GM23248 (cell line): ENCODE measurements around the gene CSRNP3.

Experiments
- EZH2 ChIP-seq: fragments of 200-600 bp; sonication (generic); IDR thresholded peaks from 2 replicates; pipeline ENCODE4 v1.6.1; 2018; ENCODE audit warnings: antibody characterized with exemption, mild to moderate bottlenecking; ENCODE audit not compliant: insufficient read depth, poor library complexity, severe bottlenecking
- EZH2phosphoT487 ChIP-seq: fragments of 200-600 bp; sonication (generic); IDR thresholded peaks from 2 replicates; pipeline ENCODE4 v1.6.1; 2018; ENCODE audit warnings: antibody characterized with exemption, moderate library complexity, mild to moderate bottlenecking, low read depth; ENCODE audit not compliant: insufficient read depth

DNA sequence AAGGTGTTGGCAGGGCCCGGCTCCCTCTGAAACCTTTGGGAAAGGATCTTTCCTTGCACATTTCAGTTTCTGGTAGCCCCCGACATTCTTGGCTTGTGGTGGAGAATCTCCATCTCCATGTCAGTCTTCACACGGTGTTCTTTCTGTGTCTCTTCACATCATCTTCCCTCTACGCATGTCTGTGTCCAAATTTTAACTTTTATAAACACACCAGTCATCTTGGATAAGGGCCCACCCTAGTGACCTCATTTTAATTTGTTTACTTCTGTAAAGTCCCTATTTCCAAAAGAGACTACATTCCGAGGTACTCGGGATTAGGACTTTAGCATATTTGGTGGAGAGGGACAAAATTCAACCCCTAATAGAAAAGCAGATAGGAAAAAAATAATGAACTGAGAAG, 186.2 kb downstream of the CSRNP3 start:
- TF ChIP-seq EZH2, result no peak
- TF ChIP-seq EZH2phosphoT487, result no peak
